Stimulated activated memory B cell treated with anti-CD40 and anti-IgM and Interleukin-4, amounts not matched to agents 10 μg/mL and 1 μg/mL and 100 μg/mL, for 72 hours (primary cell): ENCODE results near the gene ZNF485.
"Not testable (repeated sequence)": the region's sequence is repeated elsewhere in the genome, so short reads cannot be mapped to it uniquely, and the experiment has no call there.

ENCODE experiments used
- ATAC-seq: fragments of 150-1000 bp; cut with Tn5 transposase; 2 replicates; pipeline ENCODE4 v1.10.0; 2021
- H3K27ac Mint-ChIP-seq: one replicate; pipeline ENCODE4 v1.8.0; 2022; ENCODE audit warnings: mild to moderate bottlenecking, mixed read lengths
- H3K27me3 Mint-ChIP-seq: one replicate; pipeline ENCODE4 v1.8.0; 2022; ENCODE audit warnings: mixed read lengths
- H3K36me3 Mint-ChIP-seq: one replicate; pipeline ENCODE4 v1.8.0; 2022; ENCODE audit warnings: mixed read lengths
- H3K4me1 Mint-ChIP-seq: one replicate; pipeline ENCODE4 v1.8.0; 2022; ENCODE audit warnings: mixed read lengths
- H3K4me3 Mint-ChIP-seq: one replicate; pipeline ENCODE4 v1.8.0; 2022; ENCODE audit warnings: mild to moderate bottlenecking, moderate library complexity, mixed read lengths
- H3K9me3 Mint-ChIP-seq: one replicate; pipeline ENCODE4 v1.8.0; 2022; ENCODE audit warnings: mixed read lengths

ZNF485 gene

GRCh38 chr10:43606323-43607198, at the start of gene ZNF485:
Gene ZNF485 (plus strand): TSS chr10:43606438. CDS start chr10:43607051, 613 bp downstream.
- peak within 1 kb of the TSS; percentile 78 for H3K27ac Mint-ChIP-seq
- H3K36me3 Mint-ChIP-seq = peaks cover 36% of the 10 kb centered on the region
- peak; percentile 96 for ATAC-seq
- H3K27me3 Mint-ChIP-seq = peaks cover 8% of the 10 kb centered on the region
- peaks cover 6% of the 10 kb centered on the region for H3K9me3 Mint-ChIP-seq
- H3K4me3 Mint-ChIP-seq = peak within 1 kb of the TSS; percentile 69
- peaks cover 37% of the 10 kb centered on the region for H3K4me1 Mint-ChIP-seq

- Mint-ChIP-seq H3K9me3 (peaks cover 39% of the 10 kb centered on the region), H3K4me1 (no peaks in the 10 kb centered on the region), H3K27me3 (no peaks in the 10 kb centered on the region), H3K4me3 (no peak overlapping the region), H3K27ac (no peak overlapping the region), H3K36me3 (peaks cover 80% of the 10 kb centered on the region)
- no peak for ATAC-seq
Measured at GRCh38 chr10:43557214-43557613, 49.0 kb upstream of the ZNF485 start.

GRCh38 chr10:43569681-43570080, 36.6 kb upstream of the ZNF485 start:
- H3K4me1 Mint-ChIP-seq = peaks cover 25% of the 10 kb centered on the region
- ATAC-seq = no peak
- no peak overlapping the region for H3K27ac Mint-ChIP-seq
- peaks cover 7% of the 10 kb centered on the region for H3K9me3 Mint-ChIP-seq
- H3K4me3 Mint-ChIP-seq = no peak overlapping the region
- H3K36me3 Mint-ChIP-seq = peaks cover 10% of the 10 kb centered on the region
- no peaks in the 10 kb centered on the region for H3K27me3 Mint-ChIP-seq

- no peak for ATAC-seq
- Mint-ChIP-seq H3K4me1 (peaks cover 35% of the 10 kb centered on the region), H3K36me3 (peaks cover 8% of the 10 kb centered on the region), H3K27ac (no peak overlapping the region), H3K9me3 (peaks cover 10% of the 10 kb centered on the region), H3K4me3 (no peak overlapping the region), H3K27me3 (no peaks in the 10 kb centered on the region)
Measured at GRCh38 chr10:43570971-43571370, 35.3 kb upstream of the ZNF485 start.

GRCh38 chr10:43573250-43574000, 32.8 kb upstream of the ZNF485 start:
- Mint-ChIP-seq H3K27ac (peak overlapping the region; percentile 90), H3K4me1 (peaks cover 42% of the 10 kb centered on the region), H3K36me3 (peaks cover 7% of the 10 kb centered on the region), H3K27me3 (no peaks in the 10 kb centered on the region), H3K9me3 (peaks cover 13% of the 10 kb centered on the region), H3K4me3 (peak overlapping the region; percentile 93)
- no peak for ATAC-seq

GRCh38 chr10:43574001-43574892, 32.0 kb upstream of the ZNF485 start, which contains the start of gene ZNF239:
Gene ZNF239 (minus strand): TSS chr10:43574616. CDS start chr10:43558079, 16,537 bp downstream.
- Mint-ChIP-seq H3K9me3 (peaks cover 13% of the 10 kb centered on the region), H3K36me3 (peaks cover 7% of the 10 kb centered on the region)

GRCh38 chr10:43574906-43575305, 31.3 kb upstream of the ZNF485 start:
- H3K4me1 Mint-ChIP-seq = peaks cover 42% of the 10 kb centered on the region
- H3K27ac Mint-ChIP-seq = peak overlapping the region; percentile 90
- H3K9me3 Mint-ChIP-seq = peaks cover 13% of the 10 kb centered on the region

More at GRCh38 chr10:43574001-43574892, 32.0 kb upstream of the ZNF485 start, which contains the start of gene ZNF239:
- peak within 1 kb of the TSS; percentile 93 for H3K4me3 Mint-ChIP-seq
- H3K27me3 Mint-ChIP-seq = no peaks in the 10 kb centered on the region
- peak; percentile 97 for ATAC-seq
- peaks cover 42% of the 10 kb centered on the region for H3K4me1 Mint-ChIP-seq
- peak within 1 kb of the TSS; percentile 90 for H3K27ac Mint-ChIP-seq

GRCh38 chr10:43576062-43576461, 30.2 kb upstream of the ZNF485 start:
- no peak for ATAC-seq
- Mint-ChIP-seq H3K27ac (peak overlapping the region; percentile 90), H3K9me3 (peaks cover 13% of the 10 kb centered on the region), H3K4me1 (peaks cover 33% of the 10 kb centered on the region), H3K36me3 (peaks cover 7% of the 10 kb centered on the region), H3K4me3 (peak overlapping the region; percentile 27), H3K27me3 (no peaks in the 10 kb centered on the region)

More at GRCh38 chr10:43574906-43575305, 31.3 kb upstream of the ZNF485 start:
- ATAC-seq = no peak
- Mint-ChIP-seq H3K36me3 (peaks cover 7% of the 10 kb centered on the region), H3K4me3 (peak overlapping the region; percentile 93), H3K27me3 (no peaks in the 10 kb centered on the region)

- peaks cover 13% of the 10 kb centered on the region for H3K9me3 Mint-ChIP-seq
- no peak overlapping the region for H3K27ac Mint-ChIP-seq
- peaks cover 7% of the 10 kb centered on the region for H3K36me3 Mint-ChIP-seq
- peaks cover 29% of the 10 kb centered on the region for H3K4me1 Mint-ChIP-seq
- ATAC-seq = no peak
- no peak overlapping the region for H3K4me3 Mint-ChIP-seq
- no peaks in the 10 kb centered on the region for H3K27me3 Mint-ChIP-seq
Measured at GRCh38 chr10:43576580-43576979, 29.7 kb upstream of the ZNF485 start.

GRCh38 chr10:43584051-43584450, 22.2 kb upstream of the ZNF485 start:
- Mint-ChIP-seq H3K4me1 (no peaks in the 10 kb centered on the region), H3K27ac (no peak overlapping the region), H3K27me3 (peaks cover 9% of the 10 kb centered on the region), H3K9me3 (no peaks in the 10 kb centered on the region), H3K4me3 (no peak overlapping the region), H3K36me3 (no peaks in the 10 kb centered on the region)
- ATAC-seq = no peak

GRCh38 chr10:43585046-43585445, 21.2 kb upstream of the ZNF485 start:
- H3K27me3 Mint-ChIP-seq = peaks cover 9% of the 10 kb centered on the region
- no peaks in the 10 kb centered on the region for H3K4me1 Mint-ChIP-seq
- H3K36me3 Mint-ChIP-seq = no peaks in the 10 kb centered on the region
- no peaks in the 10 kb centered on the region for H3K9me3 Mint-ChIP-seq
- H3K4me3 Mint-ChIP-seq = no peak overlapping the region
- H3K27ac Mint-ChIP-seq = no peak overlapping the region
- ATAC-seq = no peak

GRCh38 chr10:43585981-43586729, 20.1 kb upstream of the ZNF485 start:
- no peak overlapping the region for H3K4me3 Mint-ChIP-seq
- peaks cover 2% of the 10 kb centered on the region for H3K9me3 Mint-ChIP-seq
- H3K4me1 Mint-ChIP-seq = no peaks in the 10 kb centered on the region
- H3K36me3 Mint-ChIP-seq = no peaks in the 10 kb centered on the region
- no peak for ATAC-seq
- H3K27me3 Mint-ChIP-seq = peaks cover 9% of the 10 kb centered on the region
- no peak overlapping the region for H3K27ac Mint-ChIP-seq

- H3K9me3 Mint-ChIP-seq, H3K36me3 Mint-ChIP-seq, H3K27ac Mint-ChIP-seq, H3K4me1 Mint-ChIP-seq, H3K4me3 Mint-ChIP-seq, ATAC-seq, H3K27me3 Mint-ChIP-seq: not testable (repeated sequence)
Measured at GRCh38 chr10:43586730-43587115, 19.5 kb upstream of the ZNF485 start.

- H3K9me3 Mint-ChIP-seq = peaks cover 8% of the 10 kb centered on the region
Measured at GRCh38 chr10:43591303-43591904, 14.8 kb upstream of the ZNF485 start.

More at GRCh38 chr10:43591303-43591904, 14.8 kb upstream of the ZNF485 start:
- Mint-ChIP-seq H3K27ac (no peak overlapping the region), H3K4me3 (no peak overlapping the region), H3K27me3 (peaks cover 9% of the 10 kb centered on the region), H3K4me1 (peaks cover 24% of the 10 kb centered on the region), H3K36me3 (peaks cover 10% of the 10 kb centered on the region)
- no peak for ATAC-seq
